H1 (cell line): ENCODE data around the gene NUBPL. TPM values are rescaled to one million over a fixed set of nuclear protein-coding genes. Genes with fewer than 3 reads are reported as not detected.

Experiments used
- CTCF ChIA-PET: fragments of 300-600 bp; sonication (Branson Sonifier 250); formaldehyde crosslinking; loops from one replicate; lab custom pipeline; 2021; ENCODE audit not compliant: partially characterized antibody; lab: Charles Lee
- POLR2A ChIA-PET: fragments of 300-600 bp; sonication (Branson Sonifier 250); formaldehyde crosslinking; loops from one replicate; lab custom pipeline; 2021; ENCODE audit warnings: inconsistent platforms; ENCODE audit not compliant: partially characterized antibody; lab: Charles Lee
- DNase-seq, 2 experiments: peaks; one replicate each; pipeline versions ENCODE4 v3.0.0 to v3.0.0-alpha.2; 2010 to 2022; ENCODE audit warnings: low spot score in 2 of 2, low read depth in 1 of 2, mixed read lengths in 1 of 2
- FAIRE-seq: peaks from 2 replicates; lab custom pipeline; 2011; peaks lifted over from hg19 to GRCh38; lab: Jason Lieb, UNC
- H2AFZ ChIP-seq: 2 replicates; pipeline ENCODE4 v1.8.1; 2012; ENCODE audit warnings: low read length, inconsistent platforms
- H2AK5ac ChIP-seq: 2 replicates; pipeline ENCODE4 v1.6.1; 2013; ENCODE audit warnings: low read depth, low read length
- H2BK120ac ChIP-seq: replicated peaks from 2 replicates; pipeline ENCODE3; 2013; ENCODE audit warnings: low read depth, low read length, inconsistent platforms
- H2BK12ac ChIP-seq: 2 replicates; pipeline ENCODE4 v1.6.1; 2013; ENCODE audit warnings: low read depth, low read length
- H2BK15ac ChIP-seq: 2 replicates; pipeline ENCODE4 v1.6.1; 2013; ENCODE audit warnings: low read length
- H2BK20ac ChIP-seq: 2 replicates; pipeline ENCODE4 v1.6.1; 2013; ENCODE audit warnings: low read length
- H2BK5ac ChIP-seq: 2 replicates; pipeline ENCODE4 v1.6.1; 2013; ENCODE audit warnings: low read depth, low read length
- H3K14ac ChIP-seq: 2 replicates; pipeline ENCODE4 v1.6.1; 2013; ENCODE audit warnings: inconsistent platforms; ENCODE audit not compliant: insufficient read length
- H3K18ac ChIP-seq: 2 replicates; pipeline ENCODE4 v1.6.1; 2013; ENCODE audit warnings: low read length; ENCODE audit errors: extremely low read depth
- H3K23ac ChIP-seq: 2 replicates; pipeline ENCODE4 v1.6.1; 2013; ENCODE audit warnings: inconsistent platforms; ENCODE audit not compliant: insufficient read length
- H3K23me2 ChIP-seq: 2 replicates; pipeline ENCODE4 v1.6.1; 2013; ENCODE audit warnings: low read depth, low read length
- H3K27ac ChIP-seq: 2 replicates; pipeline ENCODE4 v1.6.1; 2011; ENCODE audit warnings: low read depth, low read length, inconsistent platforms
- H3K27me3 ChIP-seq, 4 experiments: replicated peaks in 1 of 4; 1 replicate in 1 of 4; 2 replicates in 3 of 4; pipeline versions ENCODE4 v1.6.1 to v1.8.1; 2011 to 2013; ENCODE audit warnings: low read length in 3 of 4, mild to moderate bottlenecking in 3 of 4, inconsistent platforms in 2 of 4, mixed read lengths in 2 of 4, moderate library complexity in 1 of 4; ENCODE audit not compliant: control insufficient read depth in 3 of 4, insufficient read depth in 3 of 4; ENCODE audit errors: extremely low read depth in 1 of 4
- H3K36me3 ChIP-seq, 4 experiments: 2 replicates each; pipeline versions ENCODE4 v1.6.1 to v1.8.1; 2011 to 2013; ENCODE audit warnings: mild to moderate bottlenecking in 4 of 4, low read length in 3 of 4, moderate library complexity in 2 of 4, control low read depth in 1 of 4, inconsistent platforms in 1 of 4; ENCODE audit not compliant: insufficient read depth in 4 of 4, control insufficient read depth in 2 of 4
- H3K4ac ChIP-seq: replicated peaks from 2 replicates; pipeline ENCODE3; 2013; ENCODE audit warnings: low read length, low read depth, mixed read lengths, inconsistent platforms; ENCODE audit not compliant: insufficient read length
- H3K4me1 ChIP-seq, 4 experiments: replicated peaks in 1 of 4; 1 replicate in 1 of 4; 2 replicates in 3 of 4; pipeline versions ENCODE4 v1.6.1 to v1.8.1; 2011 to 2013; ENCODE audit warnings: low read length in 3 of 4, inconsistent platforms in 2 of 4, mixed read lengths in 1 of 4; ENCODE audit not compliant: insufficient read depth in 4 of 4, control insufficient read depth in 3 of 4
- H3K4me2 ChIP-seq, 2 experiments: 2 replicates each; pipeline versions ENCODE4 v1.6.1 to v1.8.1; 2011 to 2013; ENCODE audit warnings: low read depth in 2 of 2, low read length in 2 of 2, control low read depth in 1 of 2, inconsistent platforms in 1 of 2, mild to moderate bottlenecking in 1 of 2; ENCODE audit not compliant: insufficient read depth in 1 of 2
- H3K4me3 ChIP-seq, 4 experiments: fragments of 200-600, 300-600 bp in 1 of 4; sonication (generic), shearing (Covaris generic), sonication (Bioruptor Twin) in 1 of 4; 2 replicates each; pipeline versions ENCODE4 v1.5.1 to v1.8.1; 2011 to 2016; ENCODE audit warnings: low read length in 4 of 4, low read depth in 3 of 4, control low read depth in 2 of 4, inconsistent platforms in 2 of 4, mild to moderate bottlenecking in 2 of 4, mixed read lengths in 1 of 4, moderate library complexity in 1 of 4; ENCODE audit not compliant: insufficient read depth in 2 of 4; ENCODE audit errors: extremely low read depth in 1 of 4
- H3K56ac ChIP-seq: replicated peaks from 2 replicates; pipeline ENCODE3; 2013; ENCODE audit warnings: low read depth, mild to moderate bottlenecking, mixed read lengths, low read length, inconsistent platforms; ENCODE audit not compliant: insufficient read length
- H3K79me1 ChIP-seq: 2 replicates; pipeline ENCODE4 v1.6.1; 2013; ENCODE audit warnings: low read depth, low read length, control low read depth
- H3K79me2 ChIP-seq, 2 experiments: 2 replicates each; pipeline versions ENCODE4 v1.6.1 to v1.8.1; 2012 to 2013; ENCODE audit warnings: low read length in 2 of 2, mild to moderate bottlenecking in 2 of 2, inconsistent platforms in 1 of 2; ENCODE audit not compliant: insufficient read depth in 2 of 2, control insufficient read depth in 1 of 2
- H3K9ac ChIP-seq, 4 experiments: replicated peaks in 1 of 4; 1 replicate in 1 of 4; 2 replicates in 3 of 4; pipeline versions ENCODE4 v1.6.1 to v1.8.1; 2011 to 2013; ENCODE audit warnings: low read depth in 3 of 4, low read length in 3 of 4, control low read depth in 2 of 4, mild to moderate bottlenecking in 2 of 4, moderate library complexity in 2 of 4, inconsistent platforms in 1 of 4; ENCODE audit errors: extremely low read depth in 1 of 4
- H3K9me3 ChIP-seq, 2 experiments: 2 replicates each; pipeline versions ENCODE4 v1.6.1 to v1.8.1; 2012 to 2013; ENCODE audit warnings: mild to moderate bottlenecking in 2 of 2, moderate library complexity in 2 of 2, control low read depth in 1 of 2, inconsistent platforms in 1 of 2, low read depth in 1 of 2, low read length in 1 of 2, mixed read lengths in 1 of 2; ENCODE audit not compliant: insufficient read depth in 2 of 2
- H4K20me1 ChIP-seq, 2 experiments: replicated peaks in 1 of 2; 2 replicates each; pipeline versions ENCODE3 to v1.8.1; 2011 to 2013; ENCODE audit warnings: inconsistent platforms in 2 of 2, low read length in 2 of 2, mild to moderate bottlenecking in 1 of 2; ENCODE audit not compliant: insufficient read depth in 2 of 2, control insufficient read depth in 1 of 2
- H4K5ac ChIP-seq: 2 replicates; pipeline ENCODE4 v1.6.1; 2013; ENCODE audit warnings: low read length, low read depth, mixed read lengths, inconsistent platforms; ENCODE audit not compliant: insufficient read length
- H4K8ac ChIP-seq: 2 replicates; pipeline ENCODE4 v1.8.0; 2013; ENCODE audit warnings: mild to moderate bottlenecking, moderate library complexity, low read length, inconsistent platforms; ENCODE audit not compliant: insufficient read depth; ENCODE audit errors: extremely low read depth
- H4K91ac ChIP-seq: replicated peaks from 2 replicates; pipeline ENCODE3; 2013; ENCODE audit warnings: low read length, mixed read lengths, inconsistent platforms; ENCODE audit not compliant: insufficient read length
- CTCF ChIP-seq, 3 experiments: IDR thresholded peaks; 1 replicate in 2 of 3; 2 replicates in 1 of 3; pipeline versions ENCODE4 v1.5.1 to v1.6.1; 2011; ENCODE audit warnings: low read length in 3 of 3, mild to moderate bottlenecking in 3 of 3, inconsistent platforms in 2 of 3, low read depth in 1 of 3, moderate library complexity in 1 of 3; ENCODE audit not compliant: insufficient read depth in 1 of 3; ENCODE audit errors: control extremely low read depth in 1 of 3
- EGR1 ChIP-seq: IDR thresholded peaks from 2 replicates; pipeline ENCODE4 v1.6.1; 2011; ENCODE audit warnings: low read depth, low read length, borderline replicate concordance
- EP300 ChIP-seq, 2 experiments: IDR thresholded peaks; 1 replicate in 1 of 2; 2 replicates in 1 of 2; pipeline ENCODE4 v1.6.1; 2011 to 2012; ENCODE audit warnings: low read depth in 2 of 2, low read length in 2 of 2, mild to moderate bottlenecking in 2 of 2, borderline replicate concordance in 1 of 2, inconsistent platforms in 1 of 2, moderate library complexity in 1 of 2
- JUN ChIP-seq: IDR thresholded peaks from 2 replicates; pipeline ENCODE4 v1.6.1; 2011; ENCODE audit warnings: low read depth, mild to moderate bottlenecking, improper control_type of control experiment, low read length
- KDM1A ChIP-seq: fragments of 200-600, 300-600 bp; sonication (generic); IDR thresholded peaks from 2 replicates; pipeline ENCODE4 v1.7.1; 2016; ENCODE audit warnings: mild to moderate bottlenecking, low read length, borderline replicate concordance
- POLR2AphosphoS5 ChIP-seq: IDR thresholded peaks from 2 replicates; pipeline ENCODE4 v1.6.1; 2011; ENCODE audit warnings: low read depth, low read length
- SP4 ChIP-seq: IDR thresholded peaks from 2 replicates; pipeline ENCODE4 v1.6.1; 2012; ENCODE audit warnings: low read length, inconsistent platforms
- SUZ12 ChIP-seq: fragments of 200-600 bp; sonication (generic); IDR thresholded peaks from 2 replicates; pipeline ENCODE4 v1.6.1; 2012; ENCODE audit warnings: mild to moderate bottlenecking, inconsistent platforms, low read length, moderate library complexity, mixed read lengths
- WGBS, 2 experiments: shearing (Covaris generic) in 1 of 2; methylation state at CpG; one replicate each; pipeline versions ENCODE4 v1.1.6 to v1.1.7; 2013 to 2015; ENCODE audit warnings: low lambda C conversion rate in 2 of 2, mixed read lengths in 2 of 2, inconsistent platforms in 1 of 2, low coverage in 1 of 2, missing lambda C conversion rate in 1 of 2; ENCODE audit not compliant: insufficient replicate concordance in 2 of 2, insufficient coverage in 1 of 2, insufficient read length in 1 of 2; ENCODE audit errors: extremely low coverage in 1 of 2, missing lambda C conversion rate in 1 of 2; 5-methylcytosine and 5-hydroxymethylcytosine counted together
- polyA plus RNA-seq, 7 experiments: library from polyadenylated mRNA; depleted of rRNA in 3 of 7; stranded (reverse) in 5 of 7; unstranded in 2 of 7; fragments of >200 nt in 5 of 7; fragments of 200-250 nt in 2 of 7; gene quantifications; 1 replicate in 5 of 7; 2 replicates in 1 of 7; 4 replicates in 1 of 7; pipeline versions ENCODE4 v1.2.1 to v1.2.3, GENCODE V29; 2011 to 2013; ENCODE audit warnings: missing spikeins in 2 of 7, mixed read lengths in 2 of 7
- total RNA-seq: library from RNA; stranded (reverse); fragmentation: NEBNext Ultra II Directional; extraction: Animal tissue kit (Norgen Biotek cat#: 25700); gene quantifications from 2 replicates; pipeline ENCODE4 v1.2.1, GENCODE V29; 2021
- TF ChIP-seq, protein P1 (sequence below): IDR thresholded peaks from 2 replicates; pipeline ENCODE4 v1.6.1; 2011; ENCODE audit warnings: low read depth, mild to moderate bottlenecking, low read length; ENCODE audit not compliant: insufficient read depth

The NUBPL gene
- total and polyA plus RNA-seq, 2 of the 8 experiments (the other 6 are each of a cell fraction or from before 2014, with no cell fraction given) = 1.6 to 6.8 TPM

DNA sequence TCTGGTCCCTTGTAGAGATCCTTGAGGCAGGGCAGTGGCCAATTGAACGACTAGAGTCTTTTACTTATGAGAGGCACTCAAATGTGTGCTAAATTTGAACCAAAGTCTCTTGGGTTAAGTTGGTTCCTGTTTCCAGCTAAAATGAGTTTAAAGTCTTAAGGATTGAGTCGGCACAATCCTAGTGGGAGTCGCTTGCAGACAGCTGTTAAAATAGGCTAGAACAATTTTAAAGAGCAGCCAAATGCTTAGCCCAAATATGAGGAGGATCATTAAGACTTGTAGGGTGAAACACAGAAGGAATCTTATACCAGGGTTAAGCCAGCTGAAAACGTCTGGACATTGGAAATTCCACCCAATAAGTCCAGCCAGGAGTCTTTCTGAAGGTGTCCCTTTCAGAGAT, 216.1 kb downstream of the NUBPL start:
- no peak overlapping the region for H3K4ac ChIP-seq
- H2AK5ac ChIP-seq = no peak overlapping the region
- no peak overlapping the region for H3K27ac ChIP-seq
- FAIRE-seq (no peak), DNase-seq (no peak)
- WGBS, 2 experiments = 75% methylated on average over 4 of the region's 4 CpGs; no CpG with 5 or more reads in 1 of the 2 experiments
- H2BK20ac ChIP-seq = no peak overlapping the region
- no peak overlapping the region for H3K4me2 ChIP-seq
- H3K18ac ChIP-seq = no peak overlapping the region
- H2BK5ac ChIP-seq = no peak overlapping the region
- H4K8ac ChIP-seq = no peak overlapping the region
- no peak overlapping the region for H3K23ac ChIP-seq
- no peak overlapping the region for H2BK12ac ChIP-seq
- no peaks in the 10 kb centered on the region; a peak in 1 of 8 replicates for H3K36me3 ChIP-seq
- no peaks in the 10 kb centered on the region for H3K79me2 ChIP-seq
- H2AFZ ChIP-seq = no peak overlapping the region
- no peaks in the 10 kb centered on the region for H4K20me1 ChIP-seq
- H3K23me2 ChIP-seq = no peaks in the 10 kb centered on the region
- CTCF ChIA-PET = no interaction called here
- no peak overlapping the region for H2BK120ac ChIP-seq
- no peak overlapping the region for H4K5ac ChIP-seq
- H3K79me1 ChIP-seq = no peaks in the 10 kb centered on the region
- no peak overlapping the region for H3K4me3 ChIP-seq
- no peak overlapping the region for H3K9ac ChIP-seq
- no peak overlapping the region for H4K91ac ChIP-seq
- no peaks in the 10 kb centered on the region for H3K27me3 ChIP-seq
- peaks cover 37 to 49% of the 10 kb centered on the region in 2 experiments for H3K9me3 ChIP-seq
- H3K4me1 ChIP-seq = no peaks in the 10 kb centered on the region
- no peak overlapping the region for H3K56ac ChIP-seq
- POLR2A ChIA-PET = no interaction called here
- H3K14ac ChIP-seq = no peak overlapping the region
- H2BK15ac ChIP-seq = no peak overlapping the region
- TF ChIP-seq EGR1 (no peak), JUN (no peak), SUZ12 (no peak), KDM1A (no peak), SP4 (no peak), CTCF (IDR thresholded peaks at IDR 0.05; ENCODE audit: control extremely low read depth in 1 of 3, insufficient read depth in 1 of 3, low read depth in 1 of 3, low read length in 3 of 3) (no peak), POLR2AphosphoS5 (no peak), EP300 (IDR thresholded peaks at IDR 0.05; ENCODE audit: borderline replicate concordance in 1 of 2, low read depth in 2 of 2, low read length in 2 of 2) (no peak)
- TF ChIP-seq, protein P1, sequence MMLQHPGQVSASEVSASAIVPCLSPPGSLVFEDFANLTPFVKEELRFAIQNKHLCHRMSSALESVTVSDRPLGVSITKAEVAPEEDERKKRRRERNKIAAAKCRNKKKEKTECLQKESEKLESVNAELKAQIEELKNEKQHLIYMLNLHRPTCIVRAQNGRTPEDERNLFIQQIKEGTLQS = no peak
